ENCODE data around the gene PRDM4. TPM values are rescaled to one million over a fixed set of nuclear protein-coding genes. Genes with fewer than 3 reads are reported as not detected.
A peak's percentile ranks its signal among the peaks of the same experiment; 100 is the strongest.

Gene PRDM4
- 51.4 and 54.6 TPM in 2 replicates for total RNA-seq

DNA sequence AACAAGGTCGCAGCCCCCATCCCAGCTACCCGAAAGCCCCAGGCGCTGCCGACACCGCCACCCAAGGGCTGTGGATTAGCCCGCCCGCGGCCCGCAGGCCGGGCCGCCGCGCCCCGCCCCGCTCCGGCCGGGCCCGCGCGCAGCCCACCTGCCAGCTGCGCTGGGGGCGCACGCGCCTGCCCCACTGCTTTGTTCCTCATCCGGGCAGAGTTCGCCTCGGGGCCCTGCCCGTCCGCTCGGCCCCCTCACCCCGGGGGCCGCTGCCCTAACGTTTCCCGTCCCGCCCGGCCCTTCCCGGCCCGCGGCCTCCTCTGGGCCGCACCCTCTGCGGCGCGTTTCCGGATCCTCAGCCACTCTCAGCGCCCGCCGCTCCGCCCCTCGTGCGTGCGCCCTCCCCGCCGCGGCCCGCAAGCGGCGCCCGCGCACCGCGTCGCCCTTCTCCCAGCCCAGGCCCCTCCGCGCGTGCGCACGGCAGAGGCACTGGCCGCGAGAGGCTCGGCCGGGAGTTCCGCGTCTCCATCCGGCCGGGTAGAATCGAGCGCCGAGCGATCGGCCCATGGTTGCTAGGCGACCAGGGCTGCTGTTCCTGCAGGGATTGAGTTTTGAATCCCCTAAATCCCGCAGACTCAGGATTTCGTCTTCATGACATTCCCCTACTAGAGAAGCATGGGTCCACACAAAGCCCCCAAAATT lies at the start of gene PRDM4:
Gene PRDM4 (minus strand): TSS at position 329 of the 693 bp plus-strand sequence. CDS start 622 bp downstream, outside the sequence.
- Histone ChIP-seq H3K4me3 (ENCODE audit: low read depth, low read length) (peak within 1 kb of the TSS; percentile 85), H3K27me3 (ENCODE audit: control insufficient read depth, insufficient read depth, low read length) (no peaks in the 10 kb centered on the region), H3K36me3 (ENCODE audit: control insufficient read depth, insufficient read depth, low read length) (peaks cover 1% of the 10 kb centered on the region)
- peak; percentile 70 for DNase-seq (ENCODE audit: low read depth)
- TF ChIP-seq, protein P1, sequence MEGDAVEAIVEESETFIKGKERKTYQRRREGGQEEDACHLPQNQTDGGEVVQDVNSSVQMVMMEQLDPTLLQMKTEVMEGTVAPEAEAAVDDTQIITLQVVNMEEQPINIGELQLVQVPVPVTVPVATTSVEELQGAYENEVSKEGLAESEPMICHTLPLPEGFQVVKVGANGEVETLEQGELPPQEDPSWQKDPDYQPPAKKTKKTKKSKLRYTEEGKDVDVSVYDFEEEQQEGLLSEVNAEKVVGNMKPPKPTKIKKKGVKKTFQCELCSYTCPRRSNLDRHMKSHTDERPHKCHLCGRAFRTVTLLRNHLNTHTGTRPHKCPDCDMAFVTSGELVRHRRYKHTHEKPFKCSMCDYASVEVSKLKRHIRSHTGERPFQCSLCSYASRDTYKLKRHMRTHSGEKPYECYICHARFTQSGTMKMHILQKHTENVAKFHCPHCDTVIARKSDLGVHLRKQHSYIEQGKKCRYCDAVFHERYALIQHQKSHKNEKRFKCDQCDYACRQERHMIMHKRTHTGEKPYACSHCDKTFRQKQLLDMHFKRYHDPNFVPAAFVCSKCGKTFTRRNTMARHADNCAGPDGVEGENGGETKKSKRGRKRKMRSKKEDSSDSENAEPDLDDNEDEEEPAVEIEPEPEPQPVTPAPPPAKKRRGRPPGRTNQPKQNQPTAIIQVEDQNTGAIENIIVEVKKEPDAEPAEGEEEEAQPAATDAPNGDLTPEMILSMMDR (IDR thresholded peaks at IDR 0.05; ENCODE audit: insufficient read depth, low read length, poor library complexity, severe bottlenecking): no peak

GRCh38 chr12:107807471-107808150 lies 46.7 kb upstream of the PRDM4 start:
- no peak for DNase-seq (ENCODE audit: low read depth)
- no peak overlapping the region for H3K4me3 ChIP-seq (ENCODE audit: low read depth, low read length)
- H3K36me3 ChIP-seq (ENCODE audit: control insufficient read depth, insufficient read depth, low read length): no peaks in the 10 kb centered on the region
- TF ChIP-seq, protein P1 (IDR thresholded peaks at IDR 0.05; ENCODE audit: insufficient read depth, low read length, poor library complexity, severe bottlenecking): no peak
- H3K27me3 ChIP-seq (ENCODE audit: control insufficient read depth, insufficient read depth, low read length): no peaks in the 10 kb centered on the region

GRCh38 chr12:107805488-107806180 lies 44.7 kb upstream of the PRDM4 start:
- no peaks in the 10 kb centered on the region for H3K27me3 ChIP-seq (ENCODE audit: control insufficient read depth, insufficient read depth, low read length)
- TF ChIP-seq, protein P1 (IDR thresholded peaks at IDR 0.05; ENCODE audit: insufficient read depth, low read length, poor library complexity, severe bottlenecking): no peak
- no peak for DNase-seq (ENCODE audit: low read depth)
- H3K36me3 ChIP-seq (ENCODE audit: control insufficient read depth, insufficient read depth, low read length): no peaks in the 10 kb centered on the region
- no peak overlapping the region for H3K4me3 ChIP-seq (ENCODE audit: low read depth, low read length)

GRCh38 chr12:107803092-107803491 lies 42.2 kb upstream of the PRDM4 start:
- no peak for DNase-seq (ENCODE audit: low read depth)
- TF ChIP-seq, protein P1 (IDR thresholded peaks at IDR 0.05; ENCODE audit: insufficient read depth, low read length, poor library complexity, severe bottlenecking): no peak

GRCh38 chr12:107801150-107801549 lies 40.2 kb upstream of the PRDM4 start:
- DNase-seq (ENCODE audit: low read depth): no peak
- Histone ChIP-seq H3K27me3 (ENCODE audit: control insufficient read depth, insufficient read depth, low read length) (no peaks in the 10 kb centered on the region), H3K36me3 (ENCODE audit: control insufficient read depth, insufficient read depth, low read length) (no peaks in the 10 kb centered on the region), H3K4me3 (ENCODE audit: low read depth, low read length) (no peak overlapping the region)
- TF ChIP-seq, protein P1 (IDR thresholded peaks at IDR 0.05; ENCODE audit: insufficient read depth, low read length, poor library complexity, severe bottlenecking): no peak

More at GRCh38 chr12:107803092-107803491, 42.2 kb upstream of the PRDM4 start:
- Histone ChIP-seq H3K27me3 (ENCODE audit: control insufficient read depth, insufficient read depth, low read length) (no peaks in the 10 kb centered on the region), H3K4me3 (ENCODE audit: low read depth, low read length) (no peak overlapping the region), H3K36me3 (ENCODE audit: control insufficient read depth, insufficient read depth, low read length) (no peaks in the 10 kb centered on the region)

All from kidney epithelial cell (primary cell).